Breast epithelium (tissue), 4 donors: ENCODE data around the gene NRXN2. TPM values are rescaled to one million over a fixed set of nuclear protein-coding genes. Genes with fewer than 3 reads are reported as not detected.

ENCODE experiments used
- DNase-seq, 2 donors: peaks; one replicate each; pipeline ENCODE4 v3.0.0-alpha.2; 2019; ENCODE audit warnings: low spot score in 2 of 2
- H3K27ac ChIP-seq, 2 donors: fragments of 200-600 bp; sonication (generic) in 1 of 2; one replicate each; pipeline ENCODE4 v1.5.1; 2016 to 2019; ENCODE audit warnings: mild to moderate bottlenecking in 1 of 2
- H3K27me3 ChIP-seq, 2 donors: fragments of 200-600 bp; sonication (generic) in 1 of 2; one replicate each; pipeline versions ENCODE4 v1.5.1 to v1.6.0; 2017 to 2019; ENCODE audit warnings: control low read depth in 1 of 2, mild to moderate bottlenecking in 1 of 2
- H3K36me3 ChIP-seq: fragments of 200-600 bp; one replicate; pipeline ENCODE4 v1.5.1; 2019
- H3K4me1 ChIP-seq, 2 donors: fragments of 200-600 bp; sonication (generic); one replicate each; pipeline ENCODE4 v1.5.1; 2016 to 2019; ENCODE audit warnings: control low read depth in 1 of 2
- H3K4me3 ChIP-seq, 3 donors: fragments of 200-600 bp; sonication (generic); 1 replicate in 2 of 3; 2 replicates in 1 of 3; pipeline ENCODE4 v1.5.1; 2016 to 2019; ENCODE audit warnings: mild to moderate bottlenecking in 3 of 3, moderate library complexity in 2 of 3
- H3K9me3 ChIP-seq, 2 donors: fragments of 200-600 bp; sonication (generic) in 1 of 2; one replicate each; pipeline ENCODE4 v1.5.1; 2016 to 2019; ENCODE audit warnings: control low read depth in 1 of 2
- POLR2A ChIP-seq: fragments of 450-650 bp; IDR thresholded peaks from one replicate; pipeline ENCODE4 v1.6.1; 2016; ENCODE audit warnings: antibody characterized with exemption, mild to moderate bottlenecking, moderate library complexity
- POLR2AphosphoS5 ChIP-seq, 3 donors: sonication (generic); formaldehyde crosslinking; IDR thresholded peaks; one replicate each; pipeline ENCODE4 v1.6.1; 2017; ENCODE audit warnings: antibody characterized with exemption in 3 of 3
- intact Hi-C: fragments of 100-400 bp; cut with DNase I; formaldehyde crosslinking; loops from one replicate; pipeline ENCODE4 v1.15.1; 2023; ENCODE audit warnings: low total_unique reads
- total RNA-seq, 3 donors: library from RNA; depleted of rRNA; stranded (reverse); fragments of >200 nt; gene quantifications; one replicate each; pipeline ENCODE4 v1.1.0, GENCODE V29; 2016
- TF ChIP-seq, protein P1 (sequence below), 3 donors: fragments of 450-650 bp; IDR thresholded peaks; one replicate each; pipeline ENCODE4 v1.5.1; 2016 to 2017; ENCODE audit warnings: antibody characterized with exemption in 3 of 3, mild to moderate bottlenecking in 3 of 3, moderate library complexity in 3 of 3

NRXN2 gene
- total RNA-seq, result 1 to 10 TPM; 1.8 to 4.3 (median 3.5) TPM

DNA sequence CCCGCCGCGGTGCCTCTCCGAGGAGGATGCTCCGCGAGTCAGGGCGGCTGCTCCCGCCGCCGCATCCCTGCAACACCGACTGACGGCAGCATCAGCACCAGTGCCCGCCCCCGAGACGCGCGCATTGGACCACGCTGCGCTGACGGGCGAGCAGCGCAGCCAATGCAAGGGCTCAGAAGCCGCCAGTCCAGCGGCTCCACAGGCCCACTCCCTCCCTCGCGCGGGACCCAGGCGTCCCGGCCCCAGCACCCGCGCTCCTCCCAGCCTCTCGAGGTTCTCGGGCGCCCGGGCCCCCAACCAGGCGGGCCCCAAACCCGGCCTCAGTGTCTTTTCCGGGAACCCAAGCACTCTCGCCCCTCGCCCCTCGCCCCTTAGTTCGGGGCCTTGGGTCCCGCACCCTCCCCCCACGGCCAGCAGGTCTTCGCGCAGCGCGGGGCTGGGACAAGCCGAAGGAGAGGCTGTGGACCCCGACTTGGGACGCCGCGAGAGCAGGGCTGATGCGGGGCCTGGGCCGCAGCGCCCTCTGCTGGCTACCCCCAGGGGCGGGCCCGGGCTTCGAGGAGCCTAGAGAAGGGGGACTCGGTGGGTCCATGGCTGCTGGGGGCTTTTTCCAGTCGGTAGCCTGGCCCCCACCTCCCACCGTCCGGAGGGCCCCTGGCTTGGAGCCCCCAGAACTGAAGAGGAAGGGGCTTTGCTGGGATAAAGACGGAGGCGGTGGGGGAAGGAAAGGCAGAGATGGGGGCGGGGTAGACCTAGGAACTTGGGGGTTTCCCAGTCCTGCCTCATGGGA is at the start of gene NRXN2:
TSS of gene NRXN2 (minus strand) at position 81 of the 790 bp plus-strand sequence. CDS start 9,498 bp downstream, outside the sequence.
- Histone ChIP-seq H3K36me3 (no peaks in the 10 kb centered on the region), H3K4me3 (peak within 1 kb of the TSS; percentile 57 to 86 (median 70)), H3K9me3 (no peaks in the 10 kb centered on the region), H3K27ac (peak within 1 kb of the TSS; percentile 57 to 63), H3K4me1 (no peaks in the 10 kb centered on the region), H3K27me3 (peaks cover 2 to 44% of the 10 kb centered on the region in 2 donors)
- DNase-seq, result peak; percentile 63 to 73
- intact Hi-C loops, result no loop called here
- TF ChIP-seq, protein P1, sequence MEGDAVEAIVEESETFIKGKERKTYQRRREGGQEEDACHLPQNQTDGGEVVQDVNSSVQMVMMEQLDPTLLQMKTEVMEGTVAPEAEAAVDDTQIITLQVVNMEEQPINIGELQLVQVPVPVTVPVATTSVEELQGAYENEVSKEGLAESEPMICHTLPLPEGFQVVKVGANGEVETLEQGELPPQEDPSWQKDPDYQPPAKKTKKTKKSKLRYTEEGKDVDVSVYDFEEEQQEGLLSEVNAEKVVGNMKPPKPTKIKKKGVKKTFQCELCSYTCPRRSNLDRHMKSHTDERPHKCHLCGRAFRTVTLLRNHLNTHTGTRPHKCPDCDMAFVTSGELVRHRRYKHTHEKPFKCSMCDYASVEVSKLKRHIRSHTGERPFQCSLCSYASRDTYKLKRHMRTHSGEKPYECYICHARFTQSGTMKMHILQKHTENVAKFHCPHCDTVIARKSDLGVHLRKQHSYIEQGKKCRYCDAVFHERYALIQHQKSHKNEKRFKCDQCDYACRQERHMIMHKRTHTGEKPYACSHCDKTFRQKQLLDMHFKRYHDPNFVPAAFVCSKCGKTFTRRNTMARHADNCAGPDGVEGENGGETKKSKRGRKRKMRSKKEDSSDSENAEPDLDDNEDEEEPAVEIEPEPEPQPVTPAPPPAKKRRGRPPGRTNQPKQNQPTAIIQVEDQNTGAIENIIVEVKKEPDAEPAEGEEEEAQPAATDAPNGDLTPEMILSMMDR (IDR thresholded peaks at IDR 0.05), result peak; percentile 48 to 88 (median 86)
- TF ChIP-seq POLR2AphosphoS5 (IDR thresholded peaks at IDR 0.05), result no peak

DNA sequence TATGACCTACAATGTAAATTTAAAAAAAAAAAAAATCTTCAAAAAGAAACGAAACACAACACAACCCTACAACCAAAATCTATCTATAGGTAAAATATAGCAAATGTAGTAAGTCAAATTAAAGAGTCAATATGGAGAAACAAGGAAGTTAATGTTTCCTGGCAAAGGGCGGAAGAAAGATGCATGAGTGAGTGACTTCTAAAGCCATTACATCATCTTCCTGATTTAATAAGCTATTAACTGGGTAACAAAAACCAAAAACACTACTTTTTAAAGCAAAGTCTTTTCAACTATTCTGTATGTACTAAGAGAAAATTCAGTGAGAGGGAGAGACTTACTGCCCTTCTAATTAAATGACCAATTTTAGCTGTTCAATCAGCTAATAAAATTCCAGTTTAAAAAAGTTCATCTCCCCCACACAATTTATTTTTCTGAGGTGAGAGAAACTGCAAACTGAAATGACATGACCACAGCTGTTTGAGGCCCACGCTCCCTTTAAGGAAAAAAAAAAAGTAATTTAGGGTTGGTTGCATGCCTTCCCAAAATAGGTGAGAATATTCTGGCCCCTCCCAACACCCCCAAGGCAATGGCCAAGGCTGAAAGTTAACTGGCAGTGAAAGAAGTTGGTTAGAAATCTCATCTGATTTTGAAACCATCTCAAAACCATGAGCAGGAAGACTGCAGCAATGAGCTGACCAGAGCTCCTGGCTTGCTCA is 49.5 kb upstream of the NRXN2 start:
- peaks cover 3 to 29% of the 10 kb centered on the region in 2 donors for H3K4me1 ChIP-seq
- peak in 1 of 2 donors; percentile 7 for DNase-seq
- intact Hi-C loops, result no loop called here
- no peak overlapping the region for H3K4me3 ChIP-seq
- H3K27ac ChIP-seq, result no peak overlapping the region
- H3K36me3 ChIP-seq, result peaks cover 28% of the 10 kb centered on the region
- no peaks in the 10 kb centered on the region for H3K27me3 ChIP-seq
- TF ChIP-seq POLR2A, result no peak
- no peak for TF ChIP-seq POLR2AphosphoS5 (IDR thresholded peaks at IDR 0.05)
- TF ChIP-seq, protein P1 (IDR thresholded peaks at IDR 0.05), result no peak
- H3K9me3 ChIP-seq, result no peaks in the 10 kb centered on the region

DNA sequence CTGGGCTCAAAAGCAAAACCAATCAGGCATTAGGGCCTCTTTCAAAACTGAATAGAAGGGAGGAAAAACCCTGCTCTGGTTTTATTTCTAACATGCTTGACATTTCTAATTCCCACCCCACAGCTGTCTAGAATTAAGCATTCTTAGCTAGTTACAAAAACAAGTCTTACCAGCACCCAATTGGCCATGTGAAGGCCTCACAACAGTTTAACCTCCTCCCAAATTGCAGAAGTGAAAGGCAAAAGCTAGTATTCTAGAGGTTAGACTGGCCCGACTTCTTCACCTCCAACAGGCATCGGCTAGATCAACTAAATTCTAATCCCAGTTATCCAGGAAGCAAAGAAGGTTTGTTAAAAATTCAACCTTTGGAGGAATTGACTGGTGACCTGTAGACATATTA is 48.9 kb upstream of the NRXN2 start:
- intact Hi-C loops, result no loop called here
- no peak for DNase-seq
- peaks cover 33% of the 10 kb centered on the region for H3K36me3 ChIP-seq
- peaks cover under 1 to 25% of the 10 kb centered on the region in 2 donors for H3K4me1 ChIP-seq
- TF ChIP-seq POLR2AphosphoS5 (IDR thresholded peaks at IDR 0.05), result no peak
- TF ChIP-seq, protein P1 (IDR thresholded peaks at IDR 0.05), result no peak
- no peak for TF ChIP-seq POLR2A
- no peak overlapping the region for H3K4me3 ChIP-seq
- H3K27me3 ChIP-seq, result no peaks in the 10 kb centered on the region
- H3K27ac ChIP-seq, result no peak overlapping the region
- H3K9me3 ChIP-seq, result no peaks in the 10 kb centered on the region

GRCh38 chr11:64770120-64770519 is 47.1 kb upstream of the NRXN2 start:
- H3K36me3 ChIP-seq, result peaks cover 39% of the 10 kb centered on the region
- no peak overlapping the region for H3K4me3 ChIP-seq
- no peaks in the 10 kb centered on the region for H3K9me3 ChIP-seq
- peak in 1 of 2 donors; percentile 39 for DNase-seq
- H3K27ac ChIP-seq, result no peak overlapping the region
- no peak for TF ChIP-seq POLR2A
- TF ChIP-seq, protein P1 (IDR thresholded peaks at IDR 0.05), result no peak
- no peak for TF ChIP-seq POLR2AphosphoS5 (IDR thresholded peaks at IDR 0.05)
- no peaks in the 10 kb centered on the region for H3K27me3 ChIP-seq
- H3K4me1 ChIP-seq, result peaks cover 0 to 9% of the 10 kb centered on the region in 2 donors
- intact Hi-C loops, result no loop called here

DNA sequence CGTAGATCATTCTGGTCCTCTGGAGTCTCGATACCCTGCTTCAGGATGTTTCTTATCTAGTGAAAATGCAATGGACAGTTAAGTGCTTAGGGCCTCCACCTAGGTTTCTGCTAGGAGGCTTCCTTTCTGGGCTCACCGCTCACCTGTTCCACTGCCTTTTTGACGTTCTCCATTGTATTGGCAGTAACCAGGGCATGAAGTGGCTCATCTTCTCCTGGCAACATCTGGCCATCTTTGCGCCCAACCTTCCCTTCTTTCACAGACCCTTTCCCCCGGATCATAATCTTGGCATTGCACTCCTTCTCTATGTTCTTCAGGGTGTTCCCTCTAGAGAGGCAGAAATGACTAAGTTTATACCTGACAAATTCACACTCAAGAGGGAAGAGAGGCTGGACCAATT is 46.3 kb upstream of the NRXN2 start:
- DNase-seq, result no peak
- Histone ChIP-seq H3K4me1 (peaks cover 0 to 8% of the 10 kb centered on the region in 2 donors), H3K9me3 (no peaks in the 10 kb centered on the region), H3K27ac (no peak overlapping the region), H3K27me3 (no peaks in the 10 kb centered on the region), H3K36me3 (peaks cover 41% of the 10 kb centered on the region), H3K4me3 (no peak overlapping the region)
- intact Hi-C loops, result no loop called here
- TF ChIP-seq POLR2AphosphoS5 (IDR thresholded peaks at IDR 0.05) (no peak), POLR2A (no peak)
- TF ChIP-seq, protein P1 (IDR thresholded peaks at IDR 0.05), result no peak
